ENCODE data around the gene DNAJC18.

- no peak for TF ChIP-seq CTCF (conservative IDR thresholded peaks at IDR 0.05; ENCODE audit: low read depth, low read length)
- TF ChIP-seq EZH2 (IDR thresholded peaks at IDR 0.05; ENCODE audit: low read length, unreplicated experiment): no peak
- TF ChIP-seq EZH2phosphoT487 (IDR thresholded peaks at IDR 0.05; ENCODE audit: borderline replicate concordance, low read length): no peak
Measured at GRCh38 chr5:139419226-139420192, 19.8 kb downstream of the DNAJC18 start.

All from PC-3 (cell line).